Fibroblast of skin of left biceps (primary cell): ENCODE results near the gene SPTAN1.
"Not testable (repeated sequence)": the region's sequence is repeated elsewhere in the genome, so short reads cannot be mapped to it uniquely, and the experiment has no call there.

Source experiments
- DNase-seq, 2 experiments: peaks; one replicate each; pipeline ENCODE4 v3.0.0-alpha.2; 2013; ENCODE audit warnings: low read depth in 2 of 2

The SPTAN1 gene

GRCh38 chr9:128552153-128552743, at the start of gene SPTAN1:
TSS of gene SPTAN1 (plus strand) at chr9:128552587. CDS start at chr9:128566741, 14,154 bp downstream.
- peak; percentile 71 to 77 for DNase-seq

GRCh38 chr9:128503415-128503825, 49.0 kb upstream of the SPTAN1 start:
- peak; percentile 59 to 62 for DNase-seq

GRCh38 chr9:128503870-128504269, 48.5 kb upstream of the SPTAN1 start:
- DNase-seq, result no peak

GRCh38 chr9:128504485-128505413, 47.6 kb upstream of the SPTAN1 start, which contains the start of gene GLE1:
TSS of gene GLE1 (plus strand) at chr9:128504719. CDS start at chr9:128504806, 87 bp downstream.
- peak; percentile 65 to 74 for DNase-seq

- DNase-seq, result peak in 1 of 2 experiments; percentile 3
Observed at GRCh38 chr9:128505414-128505765, 47.0 kb upstream of the SPTAN1 start.

GRCh38 chr9:128505906-128506305, 46.5 kb upstream of the SPTAN1 start:
- not testable (repeated sequence) for DNase-seq

- no peak for DNase-seq
Observed at GRCh38 chr9:128512820-128513219, 39.6 kb upstream of the SPTAN1 start.

GRCh38 chr9:128521956-128522355, 30.4 kb upstream of the SPTAN1 start:
- no peak for DNase-seq

- no peak for DNase-seq
Observed at GRCh38 chr9:128523199-128523925, 29.0 kb upstream of the SPTAN1 start.

GRCh38 chr9:128526720-128527119, 25.7 kb upstream of the SPTAN1 start:
- no peak for DNase-seq

GRCh38 chr9:128528445-128529160, 23.8 kb upstream of the SPTAN1 start:
- no peak for DNase-seq

GRCh38 chr9:128529191-128529590, 23.2 kb upstream of the SPTAN1 start:
- no peak for DNase-seq

- no peak for DNase-seq
Observed at GRCh38 chr9:128532581-128532980, 19.8 kb upstream of the SPTAN1 start.

GRCh38 chr9:128540634-128541360, 11.6 kb upstream of the SPTAN1 start:
- DNase-seq, result no peak

GRCh38 chr9:128546504-128546903, 5.9 kb upstream of the SPTAN1 start:
- no peak for DNase-seq

GRCh38 chr9:128548876-128549275, 3.5 kb upstream of the SPTAN1 start:
- no peak for DNase-seq

- DNase-seq, result no peak
Observed at GRCh38 chr9:128550226-128550625, 2.2 kb upstream of the SPTAN1 start.

- no peak for DNase-seq
Observed at GRCh38 chr9:128550770-128551656, 1.4 kb upstream of the SPTAN1 start.

- DNase-seq, result no peak
Observed at GRCh38 chr9:128551657-128552152, 682 bp upstream of the SPTAN1 start.
